HepG2 (cell line): ENCODE measurements around the gene FSCN2. TPM values are rescaled to one million over a fixed set of nuclear protein-coding genes. Genes with fewer than 3 reads are reported as not detected.

Experiments used
- CREM ChIP-seq, 2 experiments: sonication (generic) in 1 of 2; formaldehyde crosslinking in 1 of 2; IDR thresholded peaks; 2 replicates each; pipeline versions ENCODE4 v1.4.0 to v1.6.1; 2016 to 2020; ENCODE audit warnings: antibody characterized with exemption in 1 of 2, mild to moderate bottlenecking in 1 of 2, missing genetic modification reagents in 1 of 2
- GZF1 ChIP-seq: sonication (generic); formaldehyde crosslinking; IDR thresholded peaks from 2 replicates; pipeline ENCODE4 v1.5.1; 2020; ENCODE audit warnings: mild to moderate bottlenecking, missing genetic modification reagents
- HOXD1 ChIP-seq: sonication (generic); formaldehyde crosslinking; IDR thresholded peaks from 2 replicates; pipeline ENCODE4 v1.5.0; 2020; ENCODE audit warnings: missing genetic modification reagents
- KDM2A ChIP-seq: sonication (generic); formaldehyde crosslinking; IDR thresholded peaks from 2 replicates; pipeline ENCODE4 v1.4.0; 2020; ENCODE audit warnings: low read depth, missing genetic modification reagents, borderline replicate concordance
- MED13 ChIP-seq: sonication (generic); formaldehyde crosslinking; IDR thresholded peaks from 2 replicates; pipeline ENCODE4 v1.5.0; 2020; ENCODE audit warnings: missing genetic modification reagents
- MTA1 ChIP-seq: sonication (generic); formaldehyde crosslinking; IDR thresholded peaks from 2 replicates; pipeline ENCODE4 v1.4.0; 2020; ENCODE audit warnings: missing genetic modification reagents, mild to moderate bottlenecking, borderline replicate concordance
- NFYC ChIP-seq: IDR thresholded peaks from 2 replicates; pipeline ENCODE4 v1.6.1; 2016; ENCODE audit warnings: missing genetic modification reagents, missing compliant biosample characterization
- RFX3 ChIP-seq: IDR thresholded peaks from 2 replicates; pipeline ENCODE4 v1.6.1; 2016; ENCODE audit warnings: missing biosample characterization, missing genetic modification reagents
- RXRB ChIP-seq: IDR thresholded peaks from 2 replicates; pipeline ENCODE4 v1.6.1; 2016; ENCODE audit warnings: borderline replicate concordance, missing genetic modification reagents, missing compliant biosample characterization
- SAFB2 ChIP-seq: sonication (generic); formaldehyde crosslinking; IDR thresholded peaks from 2 replicates; pipeline ENCODE4 v1.5.1; 2020; ENCODE audit warnings: missing genetic modification reagents, low read depth, mild to moderate bottlenecking, borderline replicate concordance
- SOX5 ChIP-seq: IDR thresholded peaks from 2 replicates; pipeline ENCODE4 v1.6.1; 2016; ENCODE audit warnings: borderline replicate concordance
- TCF7L2 ChIP-seq: IDR thresholded peaks from 2 replicates; pipeline ENCODE4 v1.6.1; 2011; ENCODE audit warnings: mild to moderate bottlenecking, low read depth, low read length, moderate library complexity
- TEAD3 ChIP-seq: optimal IDR thresholded peaks from 2 replicates; pipeline ENCODE3; 2016; ENCODE audit warnings: borderline replicate concordance
- ZNF260 ChIP-seq: sonication (generic); formaldehyde crosslinking; IDR thresholded peaks from 2 replicates; pipeline ENCODE4 v1.4.0; 2020; ENCODE audit warnings: missing genetic modification reagents, low read depth, mild to moderate bottlenecking, borderline replicate concordance
- ZNF33B ChIP-seq: sonication (generic); formaldehyde crosslinking; IDR thresholded peaks from 2 replicates; pipeline ENCODE4 v1.5.1; 2020; ENCODE audit warnings: mild to moderate bottlenecking, missing genetic modification reagents
- ZNF383 ChIP-seq: sonication (generic); formaldehyde crosslinking; IDR thresholded peaks from 2 replicates; pipeline ENCODE4 v1.4.0; 2020; ENCODE audit warnings: missing genetic modification reagents, mild to moderate bottlenecking, borderline replicate concordance
- ZNF510 ChIP-seq: sonication (generic); formaldehyde crosslinking; IDR thresholded peaks from 2 replicates; pipeline ENCODE4 v1.4.0; 2020; ENCODE audit warnings: low read depth, mild to moderate bottlenecking, missing genetic modification reagents
- ZSCAN30 ChIP-seq: sonication (generic); formaldehyde crosslinking; IDR thresholded peaks from 2 replicates; pipeline ENCODE4 v1.5.0; 2020; ENCODE audit warnings: mild to moderate bottlenecking, missing genetic modification reagents
- polyA plus RNA-seq, 8 experiments: library from polyadenylated mRNA; depleted of rRNA in 3 of 8; stranded (reverse) in 7 of 8; unstranded in 1 of 8; fragments of >200 nt; fragmentation: Illumina TruSeq in 4 of 8; extraction: Trizol in 4 of 8; gene quantifications; 2 replicates each; pipeline versions ENCODE4 v1.2.1 to v1.2.3, GENCODE V29; 2011 to 2016; ENCODE audit warnings: low read depth in 4 of 8, missing spikeins in 1 of 8, mixed read lengths in 1 of 8; ENCODE audit not compliant: insufficient read depth in 1 of 8
- total RNA-seq, 5 experiments: library from RNA; depleted of rRNA; stranded (reverse); fragments of >200 nt; fragmentation: Illumina TruSeq; extraction: Trizol; gene quantifications; 2 replicates each; pipeline ENCODE4 v1.2.3, GENCODE V29; 2016; ENCODE audit warnings: low read depth in 1 of 5
- TF ChIP-seq, protein P1 (sequence below): IDR thresholded peaks from 2 replicates; pipeline ENCODE4 v1.6.1; 2016; ENCODE audit warnings: missing biosample characterization, missing genetic modification reagents, low read depth
- TF ChIP-seq, protein P2 (sequence below): sonication (generic); formaldehyde crosslinking; conservative IDR thresholded peaks from 2 replicates; pipeline ENCODE4 v1.4.0; 2020; ENCODE audit warnings: missing genetic modification reagents
- TF ChIP-seq, protein P3 (sequence below): sonication (generic); formaldehyde crosslinking; IDR thresholded peaks from 2 replicates; pipeline ENCODE4 v1.4.0; 2020; ENCODE audit warnings: missing genetic modification reagents
- TF ChIP-seq, protein P4 (sequence below): sonication (generic); formaldehyde crosslinking; IDR thresholded peaks from 2 replicates; pipeline ENCODE4 v1.8.1; 2023; ENCODE audit warnings: mild to moderate bottlenecking, moderate library complexity, missing genetic modification reagents
- TF ChIP-seq, protein P5 (sequence below): sonication (generic); formaldehyde crosslinking; IDR thresholded peaks from 2 replicates; pipeline ENCODE4 v1.5.0; 2020; ENCODE audit warnings: mild to moderate bottlenecking, missing genetic modification reagents, moderate library complexity

FSCN2 gene
- total and polyA plus RNA-seq, 2 of the 13 experiments (the other 11 are each of a cell fraction or from before 2014, with no cell fraction given): 0.09 TPM; not detected in 1

DNA sequence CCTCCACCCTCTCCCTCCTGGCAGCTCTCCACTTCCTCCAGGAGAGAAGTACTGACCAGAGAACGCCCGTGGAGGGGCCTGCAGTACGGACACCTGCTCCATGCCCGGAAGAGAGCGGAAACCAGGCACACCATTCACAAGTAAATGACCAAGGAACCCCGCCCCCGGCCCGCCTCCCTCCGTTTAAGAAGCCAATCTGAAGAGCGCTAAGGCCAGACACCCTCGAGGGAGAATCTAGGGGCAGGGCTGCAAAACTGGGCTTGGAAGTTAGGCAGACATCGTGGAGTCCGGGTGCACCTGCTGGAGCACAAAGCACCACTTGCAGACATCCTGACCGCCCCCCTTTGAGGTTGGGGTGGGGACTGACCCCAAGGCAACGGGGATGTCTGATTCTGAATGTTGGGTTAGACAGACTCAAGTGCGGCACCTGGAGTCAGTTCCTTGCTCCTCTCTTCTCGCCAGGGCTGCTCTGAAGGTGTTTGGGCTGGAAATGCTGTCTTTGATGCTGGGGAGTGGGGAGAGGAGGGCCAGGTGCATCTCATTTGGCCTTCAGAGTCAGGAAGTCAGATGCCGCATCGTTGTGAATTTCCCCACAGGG lies 24.9 kb downstream of the FSCN2 start (continued):
- no peak for TF ChIP-seq MED13 (CRISPR knock-in tag)
- no peak for TF ChIP-seq TCF7L2
- TF ChIP-seq, protein P1, sequence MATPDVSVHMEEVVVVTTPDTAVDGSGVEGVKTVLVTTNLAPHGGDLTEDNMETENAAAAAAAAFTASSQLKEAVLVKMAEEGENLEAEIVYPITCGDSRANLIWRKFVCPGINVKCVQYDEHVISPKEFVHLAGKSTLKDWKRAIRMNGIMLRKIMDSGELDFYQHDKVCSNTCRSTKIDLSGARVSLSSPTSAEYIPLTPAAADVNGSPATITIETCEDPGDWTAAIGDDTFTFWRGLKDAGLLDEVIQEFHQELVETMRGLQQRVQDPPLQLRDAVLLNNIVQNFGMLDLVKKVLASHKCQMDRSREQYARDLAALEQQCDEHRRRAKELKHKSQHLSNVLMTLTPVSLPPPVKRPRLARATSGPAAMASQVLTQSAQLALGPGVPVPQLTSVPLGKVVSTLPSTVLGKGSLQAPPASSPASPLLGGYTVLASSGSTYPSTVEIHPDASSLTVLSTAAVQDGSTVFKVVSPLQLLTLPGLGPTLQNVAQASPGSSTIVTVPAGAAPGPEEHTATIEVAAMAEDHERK (CRISPR knock-in tag): no peak
- no peak; the same call in 1 of the 2 replicates for TF ChIP-seq SOX5 (CRISPR knock-in tag)
- TF ChIP-seq RFX3 (CRISPR knock-in tag): no peak
- no peak for TF ChIP-seq HOXD1 (CRISPR knock-in tag)
- no peak for TF ChIP-seq ZNF510 (CRISPR knock-in tag)
- TF ChIP-seq GZF1 (CRISPR knock-in tag): 0 out of 2 replicates have a peak, but pooled peaks have one; percentile 56
- no peak for TF ChIP-seq RXRB (CRISPR knock-in tag)
- no peak for TF ChIP-seq SAFB2 (CRISPR knock-in tag)
- TF ChIP-seq TEAD3 (CRISPR knock-in tag): no peak
- no peak for TF ChIP-seq ZSCAN30 (CRISPR knock-in tag)
- no peak for TF ChIP-seq NFYC (CRISPR knock-in tag)
- TF ChIP-seq ZNF383 (CRISPR knock-in tag): no peak
- TF ChIP-seq, protein P2, sequence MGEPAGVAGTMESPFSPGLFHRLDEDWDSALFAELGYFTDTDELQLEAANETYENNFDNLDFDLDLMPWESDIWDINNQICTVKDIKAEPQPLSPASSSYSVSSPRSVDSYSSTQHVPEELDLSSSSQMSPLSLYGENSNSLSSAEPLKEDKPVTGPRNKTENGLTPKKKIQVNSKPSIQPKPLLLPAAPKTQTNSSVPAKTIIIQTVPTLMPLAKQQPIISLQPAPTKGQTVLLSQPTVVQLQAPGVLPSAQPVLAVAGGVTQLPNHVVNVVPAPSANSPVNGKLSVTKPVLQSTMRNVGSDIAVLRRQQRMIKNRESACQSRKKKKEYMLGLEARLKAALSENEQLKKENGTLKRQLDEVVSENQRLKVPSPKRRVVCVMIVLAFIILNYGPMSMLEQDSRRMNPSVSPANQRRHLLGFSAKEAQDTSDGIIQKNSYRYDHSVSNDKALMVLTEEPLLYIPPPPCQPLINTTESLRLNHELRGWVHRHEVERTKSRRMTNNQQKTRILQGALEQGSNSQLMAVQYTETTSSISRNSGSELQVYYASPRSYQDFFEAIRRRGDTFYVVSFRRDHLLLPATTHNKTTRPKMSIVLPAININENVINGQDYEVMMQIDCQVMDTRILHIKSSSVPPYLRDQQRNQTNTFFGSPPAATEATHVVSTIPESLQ (CRISPR knock-in tag): no peak
- no peak for TF ChIP-seq ZNF33B (CRISPR knock-in tag)
- no peak for TF ChIP-seq MTA1 (CRISPR knock-in tag)
- TF ChIP-seq, protein P3, sequence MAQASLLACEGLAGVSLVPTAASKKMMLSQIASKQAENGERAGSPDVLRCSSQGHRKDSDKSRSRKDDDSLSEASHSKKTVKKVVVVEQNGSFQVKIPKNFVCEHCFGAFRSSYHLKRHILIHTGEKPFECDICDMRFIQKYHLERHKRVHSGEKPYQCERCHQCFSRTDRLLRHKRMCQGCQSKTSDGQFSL (CRISPR knock-in tag): no peak
- no peak for TF ChIP-seq CREM (IDR thresholded peaks at IDR 0.05)
- no peak for TF ChIP-seq CREM (CRISPR knock-in tag; IDR thresholded peaks at IDR 0.05)
- no peak for TF ChIP-seq ZNF260
- TF ChIP-seq KDM2A (CRISPR knock-in tag): no peak
- TF ChIP-seq, protein P4, sequence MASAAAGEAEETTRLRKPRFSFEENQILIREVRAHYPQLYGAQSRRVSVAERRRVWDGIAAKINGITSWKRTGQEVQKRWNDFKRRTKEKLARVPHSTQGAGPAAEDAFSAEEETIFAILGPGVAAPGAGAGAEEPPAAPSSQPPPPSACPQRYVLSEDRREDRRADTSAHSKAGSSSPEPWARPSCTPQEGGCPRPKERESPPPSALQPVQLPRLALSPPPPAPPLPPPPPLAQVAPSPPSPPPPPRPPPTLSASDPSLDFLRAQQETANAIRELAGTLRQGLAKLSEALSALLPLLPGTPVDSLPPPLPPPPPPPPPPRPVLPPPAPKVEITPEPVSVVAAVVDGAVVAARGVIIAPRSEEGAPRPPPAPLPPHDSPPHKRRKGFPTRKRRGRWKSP: no peak
- TF ChIP-seq, protein P5, sequence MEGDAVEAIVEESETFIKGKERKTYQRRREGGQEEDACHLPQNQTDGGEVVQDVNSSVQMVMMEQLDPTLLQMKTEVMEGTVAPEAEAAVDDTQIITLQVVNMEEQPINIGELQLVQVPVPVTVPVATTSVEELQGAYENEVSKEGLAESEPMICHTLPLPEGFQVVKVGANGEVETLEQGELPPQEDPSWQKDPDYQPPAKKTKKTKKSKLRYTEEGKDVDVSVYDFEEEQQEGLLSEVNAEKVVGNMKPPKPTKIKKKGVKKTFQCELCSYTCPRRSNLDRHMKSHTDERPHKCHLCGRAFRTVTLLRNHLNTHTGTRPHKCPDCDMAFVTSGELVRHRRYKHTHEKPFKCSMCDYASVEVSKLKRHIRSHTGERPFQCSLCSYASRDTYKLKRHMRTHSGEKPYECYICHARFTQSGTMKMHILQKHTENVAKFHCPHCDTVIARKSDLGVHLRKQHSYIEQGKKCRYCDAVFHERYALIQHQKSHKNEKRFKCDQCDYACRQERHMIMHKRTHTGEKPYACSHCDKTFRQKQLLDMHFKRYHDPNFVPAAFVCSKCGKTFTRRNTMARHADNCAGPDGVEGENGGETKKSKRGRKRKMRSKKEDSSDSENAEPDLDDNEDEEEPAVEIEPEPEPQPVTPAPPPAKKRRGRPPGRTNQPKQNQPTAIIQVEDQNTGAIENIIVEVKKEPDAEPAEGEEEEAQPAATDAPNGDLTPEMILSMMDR (CRISPR knock-in tag): peak; percentile 32
